ENCODE results near the gene MAML3.

- TF ChIP-seq CTCF (IDR thresholded peaks at IDR 0.05) (no peak), POLR2AphosphoS5 (IDR thresholded peaks at IDR 0.05) (no peak)
These were observed 306.4 kb downstream of the MAML3 start for GRCh38 chr4:139847602-139848001.

All from suprapubic skin (tissue), 3 donors.